Ectodermal cell (in vitro differentiated cells): ENCODE data around the gene SERHL2.

Experiments used
- H3K27ac ChIP-seq: 2 replicates; pipeline ENCODE4 v1.7.0; 2013; ENCODE audit warnings: mild to moderate bottlenecking, low read depth, low read length; ENCODE audit not compliant: insufficient read depth, poor library complexity, severe bottlenecking
- H3K27me3 ChIP-seq: 2 replicates; pipeline ENCODE4 v1.7.0; 2013; ENCODE audit warnings: mild to moderate bottlenecking, low read length; ENCODE audit not compliant: insufficient read depth, control insufficient read depth, poor library complexity, severe bottlenecking
- H3K36me3 ChIP-seq: one replicate; pipeline ENCODE4 v1.7.0; 2013; ENCODE audit warnings: low read length; ENCODE audit not compliant: control insufficient read depth, insufficient read depth
- H3K4me1 ChIP-seq: one replicate; pipeline ENCODE4 v1.7.0; 2013; ENCODE audit warnings: low read length; ENCODE audit not compliant: control insufficient read depth, insufficient read depth
- H3K4me3 ChIP-seq: 2 replicates; pipeline ENCODE4 v1.7.0; 2013; ENCODE audit warnings: low read depth, low read length, control low read depth; ENCODE audit not compliant: insufficient read depth
- H3K9me3 ChIP-seq: 2 replicates; pipeline ENCODE4 v1.7.0; 2013; ENCODE audit warnings: mild to moderate bottlenecking, low read length, moderate library complexity; ENCODE audit not compliant: control insufficient read depth
- WGBS, 2 experiments: methylation state at CpG; one replicate each; pipeline ENCODE4 v1.1.7; 2013; ENCODE audit warnings: missing lambda C conversion rate in 2 of 2; 5-methylcytosine and 5-hydroxymethylcytosine counted together

SERHL2 gene

DNA sequence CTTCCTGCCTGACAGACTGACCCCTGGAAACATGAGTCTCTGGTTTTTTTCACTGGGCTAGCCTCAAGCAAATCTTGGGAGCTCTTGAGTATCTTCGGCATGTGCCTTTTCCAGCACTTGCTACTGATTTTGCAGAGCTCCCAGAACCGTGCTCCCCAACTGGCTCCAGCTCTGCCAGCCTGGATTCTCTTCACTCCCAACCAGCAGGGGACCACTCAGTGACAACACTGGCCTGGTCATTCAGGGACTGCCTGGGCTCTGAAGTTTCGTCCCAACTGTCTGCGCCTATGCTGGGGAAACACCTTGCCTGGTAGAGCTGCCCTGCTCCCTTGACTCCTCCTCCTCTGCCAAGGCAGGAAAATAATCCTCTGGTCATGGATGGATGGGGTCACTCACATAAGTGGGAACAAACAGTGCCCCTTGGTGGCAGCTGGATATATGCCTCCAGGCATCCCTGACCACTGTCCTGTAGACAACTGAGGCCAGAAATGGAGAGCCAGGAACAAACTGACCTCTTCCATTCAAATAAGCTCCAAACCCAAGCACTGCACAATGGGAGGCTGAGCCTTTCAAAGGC lies 30.7 kb downstream of the SERHL2 start:
- H3K4me3 ChIP-seq: no peak overlapping the region
- 93 to 94% methylated on average over 4 of the region's 4 CpGs for WGBS, 2 experiments
- H3K27me3 ChIP-seq: no peaks in the 10 kb centered on the region
- no peak overlapping the region for H3K27ac ChIP-seq
- no peaks in the 10 kb centered on the region for H3K9me3 ChIP-seq
- no peaks in the 10 kb centered on the region for H3K4me1 ChIP-seq
- peaks cover 37% of the 10 kb centered on the region for H3K36me3 ChIP-seq

DNA sequence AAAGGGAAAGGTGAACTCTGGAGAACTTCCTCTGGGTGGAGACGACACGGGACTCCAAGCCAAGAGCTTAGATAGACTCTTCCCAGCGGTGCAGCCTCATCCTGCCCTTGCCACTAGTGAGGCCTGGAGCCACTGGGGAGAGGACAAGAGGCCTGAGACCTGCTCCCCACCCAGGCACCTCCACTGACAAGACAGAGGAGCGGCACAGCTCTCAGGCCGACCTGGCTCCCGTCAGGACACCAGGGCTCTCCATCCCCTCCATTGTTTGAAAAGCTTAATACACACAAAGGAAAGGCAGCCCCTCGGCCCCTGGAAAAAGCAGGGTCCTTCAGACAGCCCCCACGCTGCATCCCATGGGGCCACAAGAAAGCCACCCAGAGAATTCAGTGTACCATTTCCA lies 31.3 kb downstream of the SERHL2 start:
- H3K4me3 ChIP-seq: no peak overlapping the region
- no peaks in the 10 kb centered on the region for H3K9me3 ChIP-seq
- no peak overlapping the region for H3K27ac ChIP-seq
- H3K27me3 ChIP-seq: no peaks in the 10 kb centered on the region
- no peaks in the 10 kb centered on the region for H3K4me1 ChIP-seq
- peaks cover 41% of the 10 kb centered on the region for H3K36me3 ChIP-seq
- WGBS, 2 experiments: 96% methylated on average over 8 of the region's 8 CpGs

- H3K4me1 ChIP-seq: no peaks in the 10 kb centered on the region
- H3K27me3 ChIP-seq: no peaks in the 10 kb centered on the region
- no peaks in the 10 kb centered on the region for H3K9me3 ChIP-seq
- no peak overlapping the region for H3K4me3 ChIP-seq
- peaks cover 49% of the 10 kb centered on the region for H3K36me3 ChIP-seq
- 95 to 96% methylated on average over 4 of the region's 4 CpGs for WGBS, 2 experiments
- H3K27ac ChIP-seq: no peak overlapping the region
Observed at GRCh38 chr22:42586381-42586780, 32.6 kb downstream of the SERHL2 start.

DNA sequence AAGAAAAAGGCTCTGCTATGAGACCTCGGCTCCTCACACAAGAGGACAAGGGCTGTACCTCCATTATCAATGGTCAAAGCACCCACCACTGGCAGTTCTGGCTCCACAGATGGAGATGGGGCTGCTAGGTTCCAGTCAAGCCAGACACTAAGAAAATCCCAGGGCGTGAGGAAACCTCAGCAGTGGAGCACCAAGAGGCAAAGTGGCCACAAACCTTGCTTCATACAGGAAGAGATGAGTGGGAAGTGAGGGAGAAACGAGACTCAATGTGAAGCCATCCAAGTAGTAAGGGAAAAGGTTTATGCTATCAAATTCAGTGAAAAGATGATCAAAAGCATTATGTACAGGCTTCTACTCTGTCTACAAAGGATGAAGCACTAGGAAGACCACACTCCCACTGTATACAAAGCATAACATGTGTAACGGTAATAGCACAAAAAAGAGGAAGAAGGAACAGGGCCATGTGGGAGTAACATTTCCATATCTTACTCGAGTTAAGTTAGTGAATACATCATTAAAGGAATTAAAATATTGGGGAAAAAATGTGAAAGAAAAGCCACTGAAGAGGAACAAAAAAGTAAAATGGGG lies 33.9 kb downstream of the SERHL2 start:
- no peaks in the 10 kb centered on the region for H3K27me3 ChIP-seq
- no peak overlapping the region for H3K4me3 ChIP-seq
- WGBS, 2 experiments: 95 to 97% methylated on average over 5 of the region's 5 CpGs
- H3K9me3 ChIP-seq: no peaks in the 10 kb centered on the region
- no peaks in the 10 kb centered on the region for H3K4me1 ChIP-seq
- no peak overlapping the region for H3K27ac ChIP-seq
- H3K36me3 ChIP-seq: peaks cover 61% of the 10 kb centered on the region

GRCh38 chr22:42591987-42592386 lies 38.2 kb downstream of the SERHL2 start:
- WGBS, 2 experiments: 95% methylated on average over 12 of the region's 12 CpGs
- no peak overlapping the region for H3K27ac ChIP-seq
- peaks cover 68% of the 10 kb centered on the region for H3K36me3 ChIP-seq

DNA sequence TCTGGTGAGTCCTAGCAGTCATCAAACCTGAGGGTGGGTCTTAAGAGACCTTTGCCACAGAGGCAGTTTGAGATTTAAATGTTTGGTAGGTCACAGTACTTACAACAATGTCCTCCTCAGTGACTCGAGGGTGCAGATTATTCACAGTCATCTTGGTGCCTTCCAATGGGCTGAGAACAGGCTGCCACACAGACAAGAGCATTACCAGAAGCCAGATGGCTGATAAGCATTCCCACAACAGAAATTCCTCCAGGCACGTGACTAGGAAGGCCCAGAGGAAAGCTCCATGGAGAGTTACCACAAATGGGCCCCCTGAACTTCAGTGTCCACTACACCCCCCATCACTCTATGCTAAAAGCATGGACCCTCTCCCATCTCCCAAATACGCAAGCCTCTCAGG lies 41.7 kb downstream of the SERHL2 start:
- Histone ChIP-seq H3K27ac (no peak overlapping the region), H3K4me3 (no peak overlapping the region), H3K9me3 (no peaks in the 10 kb centered on the region), H3K4me1 (no peaks in the 10 kb centered on the region), H3K36me3 (peaks cover 79% of the 10 kb centered on the region), H3K27me3 (no peaks in the 10 kb centered on the region)
- 93 to 94% methylated on average over 3 of the region's 3 CpGs for WGBS, 2 experiments

More at GRCh38 chr22:42591987-42592386, 38.2 kb downstream of the SERHL2 start:
- no peak overlapping the region for H3K4me3 ChIP-seq
- H3K27me3 ChIP-seq: no peaks in the 10 kb centered on the region
- no peaks in the 10 kb centered on the region for H3K4me1 ChIP-seq
- H3K9me3 ChIP-seq: no peaks in the 10 kb centered on the region

GRCh38 chr22:42596336-42596735 lies 42.6 kb downstream of the SERHL2 start:
- peaks cover 82% of the 10 kb centered on the region for H3K36me3 ChIP-seq
- no peaks in the 10 kb centered on the region for H3K9me3 ChIP-seq
- WGBS, 2 experiments: 96 to 97% methylated on average over 5 of the region's 5 CpGs
- no peak overlapping the region for H3K27ac ChIP-seq
- no peaks in the 10 kb centered on the region for H3K4me1 ChIP-seq
- no peak overlapping the region for H3K4me3 ChIP-seq
- H3K27me3 ChIP-seq: no peaks in the 10 kb centered on the region

DNA sequence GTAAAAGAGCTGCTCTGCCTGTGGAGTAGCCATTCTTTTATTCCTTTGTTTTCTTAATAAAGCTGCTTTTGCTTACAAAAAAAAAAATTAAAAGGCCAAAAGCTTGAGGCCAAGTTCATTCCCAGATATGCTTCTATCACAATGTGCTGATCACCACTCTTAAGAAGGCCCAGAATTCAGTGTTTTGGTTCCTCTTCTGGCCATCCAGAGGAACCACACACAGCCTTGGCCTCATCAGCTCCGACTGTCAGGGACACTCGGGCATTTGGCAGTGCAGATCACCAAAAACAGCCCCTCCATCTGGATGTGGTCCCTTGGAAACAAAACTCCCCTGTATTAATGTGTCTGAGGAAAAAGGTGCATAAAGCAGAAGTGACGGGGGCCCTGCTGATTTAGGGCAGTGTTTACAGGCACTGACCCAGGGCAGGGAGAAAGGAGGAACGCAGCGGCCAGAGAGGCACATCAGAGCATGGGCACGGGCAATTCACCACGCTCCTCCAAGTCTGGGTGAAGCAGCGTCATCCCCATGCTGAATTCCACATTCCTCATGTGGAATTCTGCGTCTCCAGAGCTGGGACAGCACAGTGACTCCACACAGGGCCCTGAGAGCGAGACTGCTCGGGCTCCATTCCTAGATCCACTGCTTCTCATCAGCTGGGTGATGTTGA lies 43.2 kb downstream of the SERHL2 start:
- H3K27me3 ChIP-seq: no peaks in the 10 kb centered on the region
- H3K4me1 ChIP-seq: no peaks in the 10 kb centered on the region
- 96 to 97% methylated on average over 11 of the region's 11 CpGs for WGBS, 2 experiments
- no peak overlapping the region for H3K27ac ChIP-seq
- peaks cover 82% of the 10 kb centered on the region for H3K36me3 ChIP-seq
- no peak overlapping the region for H3K4me3 ChIP-seq
- no peaks in the 10 kb centered on the region for H3K9me3 ChIP-seq

DNA sequence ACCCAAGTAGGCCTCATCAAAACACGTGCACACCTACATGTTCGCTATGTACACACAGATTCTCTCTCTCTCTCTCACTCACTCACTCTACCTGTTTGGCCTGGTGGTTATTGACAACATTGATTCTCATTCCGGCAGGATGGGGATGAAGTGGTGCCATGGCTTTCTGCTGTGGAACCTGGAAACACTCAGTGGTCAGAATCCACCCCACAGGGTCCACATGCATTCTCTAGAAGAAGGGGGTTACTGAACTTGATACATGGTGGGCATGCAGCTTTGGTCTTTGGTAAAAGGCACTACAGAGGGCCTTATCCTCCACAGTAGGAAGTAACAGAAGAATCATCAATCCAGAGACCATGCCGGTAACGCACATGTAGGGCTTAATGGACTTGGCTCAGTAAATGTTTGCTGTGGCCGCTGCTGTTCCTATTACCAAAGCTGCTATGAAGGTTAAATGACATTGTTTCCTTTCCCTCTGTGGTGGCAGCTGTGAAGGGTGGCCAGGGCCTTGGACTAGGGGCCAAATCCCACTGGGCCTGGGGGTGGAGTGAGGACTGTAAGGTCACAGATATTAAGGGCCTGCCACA lies 48.2 kb downstream of the SERHL2 start:
- Histone ChIP-seq H3K9me3 (no peaks in the 10 kb centered on the region), H3K4me1 (no peaks in the 10 kb centered on the region), H3K4me3 (no peak overlapping the region), H3K36me3 (peaks cover 53% of the 10 kb centered on the region), H3K27ac (no peak overlapping the region), H3K27me3 (no peaks in the 10 kb centered on the region)
- 95 to 96% methylated on average over 6 of the region's 6 CpGs for WGBS, 2 experiments

DNA sequence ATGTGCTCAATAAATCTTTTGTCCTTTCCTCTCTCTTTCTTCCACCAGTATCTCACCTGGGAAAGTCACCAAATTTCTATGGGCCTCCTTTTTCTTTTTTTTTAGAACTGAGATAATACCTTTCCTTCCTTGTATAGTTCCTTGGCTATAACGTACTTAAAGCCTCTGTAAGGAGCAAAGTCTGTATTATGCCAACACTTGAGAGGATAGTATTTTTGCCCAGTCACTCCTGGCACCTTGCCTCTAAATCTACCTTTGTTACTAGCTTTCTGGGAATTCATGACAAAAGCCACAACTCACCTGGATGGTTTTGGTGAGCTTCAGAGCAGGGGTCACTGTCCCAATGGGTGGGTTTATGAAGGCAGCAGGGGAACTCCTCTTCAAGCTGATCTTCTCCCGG lies 48.7 kb downstream of the SERHL2 start:
- H3K27ac ChIP-seq: no peak overlapping the region
- no peak overlapping the region for H3K4me3 ChIP-seq
- H3K9me3 ChIP-seq: no peaks in the 10 kb centered on the region
- H3K4me1 ChIP-seq: no peaks in the 10 kb centered on the region
- WGBS, 2 experiments: 93 to 100% methylated on average over 2 of the region's 2 CpGs
- peaks cover 48% of the 10 kb centered on the region for H3K36me3 ChIP-seq
- H3K27me3 ChIP-seq: no peaks in the 10 kb centered on the region
